GM23338 (cell line): ENCODE data around the gene SPATA1.

Source experiments
- EZH2 ChIP-seq: fragments of 200-600 bp; sonication (generic); IDR thresholded peaks from one replicate; pipeline ENCODE4 v1.8.0; 2017; ENCODE audit warnings: antibody characterized with exemption, mild to moderate bottlenecking, low read depth; ENCODE audit not compliant: unreplicated experiment
- EZH2phosphoT487 ChIP-seq: fragments of 200-600 bp; sonication (generic); IDR thresholded peaks from one replicate; pipeline ENCODE4 v1.8.1; 2018; ENCODE audit warnings: antibody characterized with exemption; ENCODE audit not compliant: unreplicated experiment
- TF ChIP-seq, protein P1 (sequence below): IDR thresholded peaks from one replicate; pipeline ENCODE4 v1.6.1; 2018; ENCODE audit warnings: antibody characterized with exemption; ENCODE audit not compliant: unreplicated experiment
- TF ChIP-seq, protein P2 (sequence below), 2 experiments: fragments of 200-600 bp in 1 of 2; sonication (generic) in 1 of 2; conservative IDR thresholded peaks; 2 replicates each; pipeline versions ENCODE4 v1.5.1 to v1.6.1; 2016 to 2017; ENCODE audit warnings: antibody characterized with exemption in 2 of 2, low read depth in 2 of 2, mild to moderate bottlenecking in 2 of 2, moderate library complexity in 1 of 2

DNA sequence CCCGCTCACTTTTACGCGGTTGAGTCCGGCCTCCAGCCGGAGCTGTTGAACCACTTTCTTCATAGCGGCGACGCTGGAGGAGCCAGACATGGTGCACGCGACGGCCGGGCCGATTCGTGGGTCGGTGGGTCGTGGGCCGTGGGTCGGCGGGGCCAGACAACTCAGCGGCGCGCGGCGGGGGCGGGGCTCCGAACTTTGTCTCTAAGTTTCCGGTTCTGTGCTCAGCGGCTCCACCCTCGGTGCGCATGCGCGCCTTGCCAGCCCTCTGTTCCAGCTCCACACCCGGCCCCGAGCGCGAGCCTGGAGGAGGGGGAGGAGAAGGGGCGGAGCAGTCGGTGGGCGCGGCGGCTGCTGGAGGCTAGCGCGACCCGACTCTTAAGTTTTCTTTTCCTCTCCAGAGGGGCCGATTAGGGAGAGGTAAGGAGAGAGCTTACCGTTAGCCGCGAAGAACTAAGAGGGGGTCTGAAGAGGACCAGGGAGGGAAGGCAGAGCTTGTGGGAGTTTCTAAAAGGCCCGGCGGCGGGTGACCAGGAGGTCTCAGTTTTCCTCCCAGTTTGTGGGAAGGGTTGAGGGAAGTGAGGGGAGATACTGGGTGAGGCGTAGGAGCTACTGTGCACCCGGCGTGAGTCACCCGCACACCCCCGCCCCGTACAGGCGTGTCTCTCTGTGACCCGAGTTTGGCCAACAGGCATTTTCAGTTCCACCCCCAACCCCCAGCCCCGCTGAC, at the start of gene SPATA1, which contains the start of gene GNG5:
- TF ChIP-seq EZH2 (no peak), EZH2phosphoT487 (no peak)
- TF ChIP-seq, protein P1, sequence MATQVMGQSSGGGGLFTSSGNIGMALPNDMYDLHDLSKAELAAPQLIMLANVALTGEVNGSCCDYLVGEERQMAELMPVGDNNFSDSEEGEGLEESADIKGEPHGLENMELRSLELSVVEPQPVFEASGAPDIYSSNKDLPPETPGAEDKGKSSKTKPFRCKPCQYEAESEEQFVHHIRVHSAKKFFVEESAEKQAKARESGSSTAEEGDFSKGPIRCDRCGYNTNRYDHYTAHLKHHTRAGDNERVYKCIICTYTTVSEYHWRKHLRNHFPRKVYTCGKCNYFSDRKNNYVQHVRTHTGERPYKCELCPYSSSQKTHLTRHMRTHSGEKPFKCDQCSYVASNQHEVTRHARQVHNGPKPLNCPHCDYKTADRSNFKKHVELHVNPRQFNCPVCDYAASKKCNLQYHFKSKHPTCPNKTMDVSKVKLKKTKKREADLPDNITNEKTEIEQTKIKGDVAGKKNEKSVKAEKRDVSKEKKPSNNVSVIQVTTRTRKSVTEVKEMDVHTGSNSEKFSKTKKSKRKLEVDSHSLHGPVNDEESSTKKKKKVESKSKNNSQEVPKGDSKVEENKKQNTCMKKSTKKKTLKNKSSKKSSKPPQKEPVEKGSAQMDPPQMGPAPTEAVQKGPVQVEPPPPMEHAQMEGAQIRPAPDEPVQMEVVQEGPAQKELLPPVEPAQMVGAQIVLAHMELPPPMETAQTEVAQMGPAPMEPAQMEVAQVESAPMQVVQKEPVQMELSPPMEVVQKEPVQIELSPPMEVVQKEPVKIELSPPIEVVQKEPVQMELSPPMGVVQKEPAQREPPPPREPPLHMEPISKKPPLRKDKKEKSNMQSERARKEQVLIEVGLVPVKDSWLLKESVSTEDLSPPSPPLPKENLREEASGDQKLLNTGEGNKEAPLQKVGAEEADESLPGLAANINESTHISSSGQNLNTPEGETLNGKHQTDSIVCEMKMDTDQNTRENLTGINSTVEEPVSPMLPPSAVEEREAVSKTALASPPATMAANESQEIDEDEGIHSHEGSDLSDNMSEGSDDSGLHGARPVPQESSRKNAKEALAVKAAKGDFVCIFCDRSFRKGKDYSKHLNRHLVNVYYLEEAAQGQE: no peak
- TF ChIP-seq, protein P2, sequence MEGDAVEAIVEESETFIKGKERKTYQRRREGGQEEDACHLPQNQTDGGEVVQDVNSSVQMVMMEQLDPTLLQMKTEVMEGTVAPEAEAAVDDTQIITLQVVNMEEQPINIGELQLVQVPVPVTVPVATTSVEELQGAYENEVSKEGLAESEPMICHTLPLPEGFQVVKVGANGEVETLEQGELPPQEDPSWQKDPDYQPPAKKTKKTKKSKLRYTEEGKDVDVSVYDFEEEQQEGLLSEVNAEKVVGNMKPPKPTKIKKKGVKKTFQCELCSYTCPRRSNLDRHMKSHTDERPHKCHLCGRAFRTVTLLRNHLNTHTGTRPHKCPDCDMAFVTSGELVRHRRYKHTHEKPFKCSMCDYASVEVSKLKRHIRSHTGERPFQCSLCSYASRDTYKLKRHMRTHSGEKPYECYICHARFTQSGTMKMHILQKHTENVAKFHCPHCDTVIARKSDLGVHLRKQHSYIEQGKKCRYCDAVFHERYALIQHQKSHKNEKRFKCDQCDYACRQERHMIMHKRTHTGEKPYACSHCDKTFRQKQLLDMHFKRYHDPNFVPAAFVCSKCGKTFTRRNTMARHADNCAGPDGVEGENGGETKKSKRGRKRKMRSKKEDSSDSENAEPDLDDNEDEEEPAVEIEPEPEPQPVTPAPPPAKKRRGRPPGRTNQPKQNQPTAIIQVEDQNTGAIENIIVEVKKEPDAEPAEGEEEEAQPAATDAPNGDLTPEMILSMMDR (conservative IDR thresholded peaks at IDR 0.05; ENCODE audit: low read depth in 2 of 2): no peak
